Peyer's patch (tissue), 4 donors: ENCODE measurements around the gene COG5. TPM values are rescaled to one million over a fixed set of nuclear protein-coding genes. Genes with fewer than 3 reads are reported as not detected.

Source experiments
- DNase-seq, 3 donors: peaks; one replicate each; pipeline ENCODE4 v3.0.0-alpha.2; 2017 to 2019
- H3K27ac ChIP-seq, 4 donors: fragments of 200-600 bp; sonication (generic); one replicate each; pipeline ENCODE4 v1.5.1; 2016 to 2019
- H3K27me3 ChIP-seq, 2 donors: fragments of 200-600 bp; sonication (generic); one replicate each; pipeline ENCODE4 v1.5.1; 2019
- H3K36me3 ChIP-seq, 3 donors: fragments of 200-600 bp; sonication (generic); one replicate each; pipeline ENCODE4 v1.5.1; 2016 to 2019
- H3K4me1 ChIP-seq, 4 donors: fragments of 200-600 bp; sonication (generic); one replicate each; pipeline ENCODE4 v1.5.1; 2016 to 2019
- H3K4me3 ChIP-seq, 4 donors: fragments of 200-600 bp; sonication (generic); 1 replicate in 3 of 4; 2 replicates in 1 of 4; pipeline ENCODE4 v1.5.1; 2016 to 2019; ENCODE audit warnings: mild to moderate bottlenecking in 1 of 4
- H3K9me3 ChIP-seq, 4 donors: fragments of 200-600 bp; sonication (generic); one replicate each; pipeline ENCODE4 v1.5.1; 2016 to 2019; ENCODE audit warnings: mild to moderate bottlenecking in 1 of 4
- POLR2A ChIP-seq, 2 donors: fragments of 450-650 bp; IDR thresholded peaks; one replicate each; pipeline ENCODE4 v1.5.1; 2017; ENCODE audit warnings: antibody characterized with exemption in 2 of 2, mild to moderate bottlenecking in 2 of 2, moderate library complexity in 2 of 2
- total RNA-seq, 4 donors: library from RNA; depleted of rRNA; stranded (reverse); fragments of >200 nt; gene quantifications; one replicate each; pipeline ENCODE4 v1.1.0, GENCODE V29; 2016
- TF ChIP-seq, protein P1 (sequence below), 6 experiments: fragments of 450-650 bp in 4 of 6; fragments of 200-600 bp in 2 of 6; sonication (generic) in 1 of 6; IDR thresholded peaks; one replicate each; pipeline ENCODE4 v1.5.1; 2017 to 2019; ENCODE audit warnings: antibody characterized with exemption in 6 of 6, mild to moderate bottlenecking in 3 of 6, moderate library complexity in 1 of 6

The COG5 gene
- total RNA-seq, 4 donors from 2014 or later: 31.1 to 175 (median 68.0) TPM

DNA sequence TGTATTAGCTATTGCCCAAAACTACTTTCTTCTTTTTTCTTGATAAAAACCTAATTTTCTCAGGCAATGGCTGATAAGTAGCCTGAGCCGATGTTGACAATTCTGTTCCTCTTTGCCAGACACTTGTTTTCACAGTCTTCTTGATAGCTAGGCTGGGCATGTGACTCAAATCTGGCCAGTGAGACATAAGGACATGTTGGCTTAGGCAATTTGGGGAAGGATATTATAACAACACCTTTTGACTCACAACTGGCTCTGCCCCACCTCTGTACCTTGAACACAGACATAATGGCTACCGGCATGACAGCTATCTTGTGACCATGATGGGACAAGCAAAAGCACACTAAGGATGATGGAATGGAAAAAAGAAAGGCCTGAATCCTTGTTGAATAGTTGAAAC lies 166.7 kb downstream of the COG5 start:
- no peaks in the 10 kb centered on the region for H3K36me3 ChIP-seq
- no peak for DNase-seq
- no peaks in the 10 kb centered on the region for H3K9me3 ChIP-seq
- no peak overlapping the region for H3K4me3 ChIP-seq
- no peaks in the 10 kb centered on the region for H3K4me1 ChIP-seq
- no peak overlapping the region for H3K27ac ChIP-seq
- H3K27me3 ChIP-seq: no peaks in the 10 kb centered on the region
- no peak for TF ChIP-seq POLR2A (IDR thresholded peaks at IDR 0.05)
- TF ChIP-seq, protein P1, sequence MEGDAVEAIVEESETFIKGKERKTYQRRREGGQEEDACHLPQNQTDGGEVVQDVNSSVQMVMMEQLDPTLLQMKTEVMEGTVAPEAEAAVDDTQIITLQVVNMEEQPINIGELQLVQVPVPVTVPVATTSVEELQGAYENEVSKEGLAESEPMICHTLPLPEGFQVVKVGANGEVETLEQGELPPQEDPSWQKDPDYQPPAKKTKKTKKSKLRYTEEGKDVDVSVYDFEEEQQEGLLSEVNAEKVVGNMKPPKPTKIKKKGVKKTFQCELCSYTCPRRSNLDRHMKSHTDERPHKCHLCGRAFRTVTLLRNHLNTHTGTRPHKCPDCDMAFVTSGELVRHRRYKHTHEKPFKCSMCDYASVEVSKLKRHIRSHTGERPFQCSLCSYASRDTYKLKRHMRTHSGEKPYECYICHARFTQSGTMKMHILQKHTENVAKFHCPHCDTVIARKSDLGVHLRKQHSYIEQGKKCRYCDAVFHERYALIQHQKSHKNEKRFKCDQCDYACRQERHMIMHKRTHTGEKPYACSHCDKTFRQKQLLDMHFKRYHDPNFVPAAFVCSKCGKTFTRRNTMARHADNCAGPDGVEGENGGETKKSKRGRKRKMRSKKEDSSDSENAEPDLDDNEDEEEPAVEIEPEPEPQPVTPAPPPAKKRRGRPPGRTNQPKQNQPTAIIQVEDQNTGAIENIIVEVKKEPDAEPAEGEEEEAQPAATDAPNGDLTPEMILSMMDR (IDR thresholded peaks at IDR 0.05): no peak

GRCh38 chr7:107396081-107396480 lies 167.6 kb downstream of the COG5 start:
- no peaks in the 10 kb centered on the region for H3K4me1 ChIP-seq
- H3K36me3 ChIP-seq: no peaks in the 10 kb centered on the region
- no peak for TF ChIP-seq POLR2A (IDR thresholded peaks at IDR 0.05)
- TF ChIP-seq, protein P1 (IDR thresholded peaks at IDR 0.05): no peak
- no peak overlapping the region for H3K27ac ChIP-seq
- H3K4me3 ChIP-seq: no peak overlapping the region
- H3K27me3 ChIP-seq: no peaks in the 10 kb centered on the region
- DNase-seq: no peak
- no peaks in the 10 kb centered on the region for H3K9me3 ChIP-seq

- TF ChIP-seq, protein P1 (IDR thresholded peaks at IDR 0.05): no peak
- TF ChIP-seq POLR2A (IDR thresholded peaks at IDR 0.05): no peak
- no peak for DNase-seq
- H3K27ac ChIP-seq: no peak overlapping the region
- no peaks in the 10 kb centered on the region for H3K4me1 ChIP-seq
- H3K9me3 ChIP-seq: no peaks in the 10 kb centered on the region
- no peaks in the 10 kb centered on the region for H3K36me3 ChIP-seq
- no peaks in the 10 kb centered on the region for H3K27me3 ChIP-seq
- H3K4me3 ChIP-seq: no peak overlapping the region
Measured at GRCh38 chr7:107394831-107395230, 168.9 kb downstream of the COG5 start.

GRCh38 chr7:107394276-107394675 lies 169.4 kb downstream of the COG5 start:
- DNase-seq: no peak
- no peaks in the 10 kb centered on the region for H3K9me3 ChIP-seq
- no peaks in the 10 kb centered on the region for H3K36me3 ChIP-seq
- no peaks in the 10 kb centered on the region for H3K27me3 ChIP-seq
- H3K27ac ChIP-seq: no peak overlapping the region
- H3K4me1 ChIP-seq: no peaks in the 10 kb centered on the region
- TF ChIP-seq POLR2A (IDR thresholded peaks at IDR 0.05): no peak
- TF ChIP-seq, protein P1 (IDR thresholded peaks at IDR 0.05): no peak
- no peak overlapping the region for H3K4me3 ChIP-seq

DNA sequence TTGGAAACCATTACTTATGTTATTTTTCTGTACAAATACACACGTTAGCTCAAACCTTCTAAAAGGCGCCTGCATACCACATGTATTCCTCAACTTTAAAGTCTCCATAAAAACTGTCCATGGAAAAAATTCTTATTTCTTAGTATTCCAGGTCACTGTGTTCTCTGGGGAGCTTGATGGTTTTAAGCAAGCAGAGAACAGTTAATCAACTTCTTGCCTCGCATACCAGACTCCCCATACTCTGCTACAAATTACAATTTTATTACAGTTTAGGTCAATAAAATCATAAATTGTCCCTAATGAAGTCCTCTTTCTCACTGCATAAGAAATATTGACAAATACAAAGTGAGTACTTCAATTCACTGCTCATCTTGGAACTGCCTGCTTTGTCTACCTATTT lies 170.9 kb downstream of the COG5 start:
- Histone ChIP-seq H3K27ac (no peak overlapping the region), H3K36me3 (no peaks in the 10 kb centered on the region), H3K9me3 (no peaks in the 10 kb centered on the region), H3K4me1 (no peaks in the 10 kb centered on the region), H3K27me3 (no peaks in the 10 kb centered on the region), H3K4me3 (no peak overlapping the region)
- no peak for DNase-seq
- TF ChIP-seq POLR2A (IDR thresholded peaks at IDR 0.05): no peak
- TF ChIP-seq, protein P1 (IDR thresholded peaks at IDR 0.05): no peak

DNA sequence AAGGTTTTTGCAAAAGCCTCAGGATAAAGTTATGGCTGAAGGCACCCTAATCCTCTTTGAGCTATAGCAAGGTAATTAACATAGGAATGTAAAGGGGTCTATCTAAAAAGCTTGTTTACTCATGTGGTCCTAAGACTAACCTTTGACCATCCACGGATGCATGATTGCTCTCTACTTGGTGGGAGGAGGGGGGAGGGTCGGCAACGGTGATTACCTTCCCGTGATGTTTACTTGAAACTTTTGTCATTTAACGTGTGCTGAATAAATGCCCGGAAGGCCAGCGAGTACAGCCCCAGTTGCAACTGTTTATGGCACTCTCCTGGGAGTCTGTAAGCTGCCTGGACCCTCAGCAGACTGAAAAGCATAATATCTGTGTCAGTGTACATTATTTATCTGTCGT lies 172.8 kb downstream of the COG5 start:
- Histone ChIP-seq H3K9me3 (no peaks in the 10 kb centered on the region), H3K36me3 (no peaks in the 10 kb centered on the region), H3K27me3 (no peaks in the 10 kb centered on the region), H3K27ac (no peak overlapping the region), H3K4me1 (peaks cover 0 to 3% (median 0%) of the 10 kb centered on the region in 4 donors), H3K4me3 (no peak overlapping the region)
- DNase-seq: no peak
- TF ChIP-seq, protein P1 (IDR thresholded peaks at IDR 0.05): no peak
- TF ChIP-seq POLR2A (IDR thresholded peaks at IDR 0.05): no peak
